Caco-2 (cell line): ENCODE measurements around the gene OR56A4. TPM values are rescaled to one million over a fixed set of nuclear protein-coding genes. Genes with fewer than 3 reads are reported as not detected.

Experiments used
- BruUV-seq: library from RNA; stranded (reverse); fragments of 400-500 nt; replicated peaks from 2 replicates; lab custom pipeline; 2021; lab: Mats Ljungman, UMichigan
- CTCF ChIA-PET: fragments of 300-600 bp; sonication (Branson Sonifier 250); formaldehyde crosslinking; loops from one replicate; lab custom pipeline; 2022; ENCODE audit warnings: antibody characterized with exemption; lab: Charles Lee
- POLR2A ChIA-PET: fragments of 300-600 bp; sonication (Branson Sonifier 250); formaldehyde crosslinking; loops from one replicate; lab custom pipeline; 2022; ENCODE audit warnings: antibody characterized with exemption; lab: Charles Lee
- DNase-seq, 2 experiments: peaks; one replicate each; pipeline versions ENCODE4 v3.0.0 to v3.0.0-alpha.2; 2020 to 2022
- H3K27me3 ChIP-seq: replicated peaks from 2 replicates; pipeline ENCODE4 v1.6.0; 2011; ENCODE audit warnings: low read length; ENCODE audit not compliant: control insufficient read depth, insufficient read depth
- H3K36me3 ChIP-seq: 2 replicates; pipeline ENCODE4 v1.5.1; 2011; ENCODE audit warnings: low read length; ENCODE audit not compliant: control insufficient read depth, insufficient read depth
- H3K4me1 ChIP-seq: fragments of 250-450 bp; sonication (Bioruptor Pico); 2 replicates; pipeline ENCODE4 v1.5.1; 2020; ENCODE audit warnings: mild to moderate bottlenecking
- H3K4me3 ChIP-seq: 2 replicates; pipeline ENCODE4 v1.5.1; 2011; ENCODE audit warnings: low read depth, mild to moderate bottlenecking, control low read depth, low read length
- H3K9me3 ChIP-seq: fragments of 250-450 bp; sonication (Bioruptor Pico); 2 replicates; pipeline ENCODE4 v1.5.1; 2020; ENCODE audit warnings: mild to moderate bottlenecking, moderate library complexity
- H3K27ac Mint-ChIP-seq: one replicate; pipeline ENCODE4 v1.8.0; 2022; ENCODE audit warnings: mixed read lengths; ENCODE audit not compliant: unreplicated experiment
- H3K27me3 Mint-ChIP-seq: one replicate; pipeline ENCODE4 v1.8.0; 2022; ENCODE audit warnings: mixed read lengths; ENCODE audit not compliant: insufficient read depth, unreplicated experiment
- H3K36me3 Mint-ChIP-seq: one replicate; pipeline ENCODE4 v1.8.0; 2022; ENCODE audit warnings: mild to moderate bottlenecking, mixed read lengths; ENCODE audit not compliant: insufficient read depth, unreplicated experiment
- H3K4me1 Mint-ChIP-seq: one replicate; pipeline ENCODE4 v1.8.0; 2022; ENCODE audit warnings: low read depth, mixed read lengths; ENCODE audit not compliant: unreplicated experiment
- H3K4me3 Mint-ChIP-seq: one replicate; pipeline ENCODE4 v1.8.0; 2022; ENCODE audit warnings: mild to moderate bottlenecking, moderate library complexity, mixed read lengths; ENCODE audit not compliant: unreplicated experiment
- H3K9me3 Mint-ChIP-seq: one replicate; pipeline ENCODE4 v1.8.0; 2022; ENCODE audit warnings: mixed read lengths; ENCODE audit not compliant: unreplicated experiment
- CTCF ChIP-seq, 2 experiments: fragments of 200-600 bp in 1 of 2; IDR thresholded peaks; 1 replicate in 1 of 2; 2 replicates in 1 of 2; pipeline versions ENCODE4 v1.5.1 to v1.8.0; 2011 to 2022; ENCODE audit warnings: antibody characterized with exemption in 1 of 2, control low read depth in 1 of 2, inconsistent platforms in 1 of 2, low read depth in 1 of 2, low read length in 1 of 2, mild to moderate bottlenecking in 1 of 2, moderate library complexity in 1 of 2; ENCODE audit not compliant: insufficient read depth in 1 of 2, severe bottlenecking in 1 of 2, unreplicated experiment in 1 of 2
- intact Hi-C: fragments of 100-400 bp; cut with micrococcal nuclease; formaldehyde crosslinking; loops from one replicate; pipeline ENCODE4 v1.10.0; 2022; ENCODE audit not compliant: unreplicated experiment
- total RNA-seq: library from RNA; stranded (reverse); gene quantifications from 2 replicates; pipeline ENCODE4 v1.2.3, GENCODE V29; 2022

OR56A4 gene
- total RNA-seq, 1 experiment from 2014 or later, result not detected

- no TSS peak for BruUV-seq
- H3K27ac Mint-ChIP-seq, result no peak overlapping the region
- Histone ChIP-seq H3K9me3 (no peaks in the 10 kb centered on the region), H3K4me3 (no peak overlapping the region), H3K27me3 (no peaks in the 10 kb centered on the region), H3K36me3 (no peaks in the 10 kb centered on the region), H3K4me1 (no peaks in the 10 kb centered on the region)
- H3K27me3 Mint-ChIP-seq, result peaks cover 7% of the 10 kb centered on the region
- H3K36me3 Mint-ChIP-seq, result no peaks in the 10 kb centered on the region
- H3K4me1 Mint-ChIP-seq, result no peaks in the 10 kb centered on the region
- no peak overlapping the region for H3K4me3 Mint-ChIP-seq
- TF ChIP-seq CTCF (IDR thresholded peaks at IDR 0.05; ENCODE audit: insufficient read depth in 1 of 2, low read depth in 1 of 2, low read length in 1 of 2, severe bottlenecking in 1 of 2, unreplicated experiment in 1 of 2), result no peak
- intact Hi-C loops, result no loop called here
- H3K9me3 Mint-ChIP-seq, result no peaks in the 10 kb centered on the region
- ChIA-PET POLR2A (no interaction called here), CTCF (interaction anchor here (1.1 kb wide), 1 partner anchor 20 kb away, joined by 3 read pairs; no protein-coding TSS in a partner anchor)
- DNase-seq, result no peak
Observed at GRCh38 chr11:6012035-6012668, 5.4 kb upstream of the OR56A4 start.

- ChIA-PET POLR2A (no interaction called here), CTCF (no interaction called here)
- DNase-seq, result no peak
- Mint-ChIP-seq H3K4me3 (no peak overlapping the region), H3K27ac (no peak overlapping the region), H3K36me3 (no peaks in the 10 kb centered on the region), H3K4me1 (no peaks in the 10 kb centered on the region), H3K9me3 (no peaks in the 10 kb centered on the region), H3K27me3 (peaks cover 25% of the 10 kb centered on the region)
- intact Hi-C loops, result no loop called here
- Histone ChIP-seq H3K4me3 (no peak overlapping the region), H3K9me3 (no peaks in the 10 kb centered on the region), H3K4me1 (no peaks in the 10 kb centered on the region), H3K36me3 (no peaks in the 10 kb centered on the region), H3K27me3 (no peaks in the 10 kb centered on the region)
- no peak for TF ChIP-seq CTCF (IDR thresholded peaks at IDR 0.05; ENCODE audit: insufficient read depth in 1 of 2, low read depth in 1 of 2, low read length in 1 of 2, severe bottlenecking in 1 of 2, unreplicated experiment in 1 of 2)
- BruUV-seq, result no TSS peak
Observed at GRCh38 chr11:6006395-6006794, 351 bp downstream of the OR56A4 start.

GRCh38 chr11:6002202-6002699 lies 4.5 kb downstream of the OR56A4 start:
- Histone ChIP-seq H3K36me3 (no peaks in the 10 kb centered on the region), H3K4me3 (no peak overlapping the region), H3K9me3 (no peaks in the 10 kb centered on the region), H3K27me3 (no peaks in the 10 kb centered on the region), H3K4me1 (no peaks in the 10 kb centered on the region)
- intact Hi-C loops, result no loop called here
- ChIA-PET CTCF (no interaction called here), POLR2A (no interaction called here)
- H3K9me3 Mint-ChIP-seq, result no peaks in the 10 kb centered on the region
- no peak overlapping the region for H3K4me3 Mint-ChIP-seq
- no peak overlapping the region for H3K27ac Mint-ChIP-seq
- no TSS peak for BruUV-seq
- no peaks in the 10 kb centered on the region for H3K4me1 Mint-ChIP-seq
- H3K36me3 Mint-ChIP-seq, result no peaks in the 10 kb centered on the region
- peaks cover 30% of the 10 kb centered on the region for H3K27me3 Mint-ChIP-seq
- DNase-seq, result no peak
- no peak for TF ChIP-seq CTCF (IDR thresholded peaks at IDR 0.05; ENCODE audit: insufficient read depth in 1 of 2, low read depth in 1 of 2, low read length in 1 of 2, severe bottlenecking in 1 of 2, unreplicated experiment in 1 of 2)
